ENCODE measurements around the gene ADGRE1.

ADGRE1 gene

GRCh38 chr19:6925386-6925785, 38.0 kb downstream of the ADGRE1 start:
- DNase-seq: no peak

GRCh38 chr19:6925801-6926751, 38.7 kb downstream of the ADGRE1 start:
- H3K9me3 ChIP-seq: peaks cover 0 to 39% (median 21%) of the 10 kb centered on the region in 3 donors
- no peak for TF ChIP-seq CTCF (IDR thresholded peaks at IDR 0.05)

More at GRCh38 chr19:6925386-6925785, 38.0 kb downstream of the ADGRE1 start:
- no peaks in the 10 kb centered on the region for H3K27me3 ChIP-seq
- no peaks in the 10 kb centered on the region for H3K4me1 ChIP-seq
- H3K36me3 ChIP-seq: no peaks in the 10 kb centered on the region
- H3K9me3 ChIP-seq: peaks cover 0 to 33% (median 14%) of the 10 kb centered on the region in 3 donors
- intact Hi-C loops (cut with DNase I; ENCODE audit: low total_unique reads): no loop called here
- no peak overlapping the region for H3K27ac ChIP-seq
- H3K4me3 ChIP-seq: no peak overlapping the region
- no peak for TF ChIP-seq CTCF (IDR thresholded peaks at IDR 0.05)

GRCh38 chr19:6930190-6930589, 42.8 kb downstream of the ADGRE1 start:
- Histone ChIP-seq H3K36me3 (no peaks in the 10 kb centered on the region), H3K27me3 (no peaks in the 10 kb centered on the region), H3K27ac (no peak overlapping the region), H3K9me3 (peaks cover 0 to 26% (median 25%) of the 10 kb centered on the region in 3 donors), H3K4me1 (no peaks in the 10 kb centered on the region), H3K4me3 (no peak overlapping the region)
- TF ChIP-seq CTCF (IDR thresholded peaks at IDR 0.05): no peak
- intact Hi-C loops (cut with DNase I; ENCODE audit: low total_unique reads): no loop called here
- no peak for DNase-seq

More at GRCh38 chr19:6925801-6926751, 38.7 kb downstream of the ADGRE1 start:
- H3K27ac ChIP-seq: no peak overlapping the region
- DNase-seq: no peak
- H3K4me1 ChIP-seq: no peaks in the 10 kb centered on the region
- H3K36me3 ChIP-seq: no peaks in the 10 kb centered on the region
- H3K4me3 ChIP-seq: no peak overlapping the region
- intact Hi-C loops (cut with DNase I; ENCODE audit: low total_unique reads): no loop called here
- no peaks in the 10 kb centered on the region for H3K27me3 ChIP-seq

- Histone ChIP-seq H3K27ac (no peak overlapping the region), H3K4me3 (no peak overlapping the region), H3K27me3 (no peaks in the 10 kb centered on the region), H3K9me3 (peaks cover 0 to 15% (median 15%) of the 10 kb centered on the region in 3 donors), H3K4me1 (no peaks in the 10 kb centered on the region), H3K36me3 (no peaks in the 10 kb centered on the region)
- intact Hi-C loops (cut with DNase I; ENCODE audit: low total_unique reads): no loop called here
- no peak for DNase-seq
- no peak for TF ChIP-seq CTCF (IDR thresholded peaks at IDR 0.05)
Observed at GRCh38 chr19:6935069-6935468, 47.7 kb downstream of the ADGRE1 start.

- no peak for DNase-seq
- intact Hi-C loops (cut with DNase I; ENCODE audit: low total_unique reads): no loop called here
- Histone ChIP-seq H3K4me3 (no peak overlapping the region), H3K27ac (no peak overlapping the region), H3K9me3 (peaks cover 0 to 10% (median 9%) of the 10 kb centered on the region in 3 donors), H3K36me3 (no peaks in the 10 kb centered on the region), H3K27me3 (no peaks in the 10 kb centered on the region), H3K4me1 (no peaks in the 10 kb centered on the region)
- no peak for TF ChIP-seq CTCF (IDR thresholded peaks at IDR 0.05)
Observed at GRCh38 chr19:6935618-6936017, 48.2 kb downstream of the ADGRE1 start.

Data from tibial artery (tissue), 4 donors.